OCI-LY1 (cell line): ENCODE measurements around the gene HNRNPAB.

Experiments used
- CTCF ChIP-seq: fragments of 200-600 bp; sonication (generic), shearing (Covaris generic); IDR thresholded peaks from 2 replicates; pipeline ENCODE4 v1.5.1; 2017; ENCODE audit warnings: mild to moderate bottlenecking, antibody characterized with exemption, low read length, moderate library complexity, mixed read lengths
- EZH2 ChIP-seq: fragments of 200-600 bp; sonication (generic), shearing (Covaris generic); IDR thresholded peaks from 2 replicates; pipeline ENCODE4 v1.8.0; 2017; ENCODE audit warnings: borderline replicate concordance, mixed run types, mild to moderate bottlenecking, antibody characterized with exemption, low read length, moderate library complexity, mixed read lengths

- no peak for TF ChIP-seq CTCF
- no peak for TF ChIP-seq EZH2
Measured at GRCh38 chr5:178207183-178207916, 3.0 kb downstream of the HNRNPAB start.
